Temporal lobe (tissue), 2 donors: ENCODE results near the gene GOLGA6D. TPM values are rescaled to one million over a fixed set of nuclear protein-coding genes. Genes with fewer than 3 reads are reported as not detected.

Source experiments
- small RNA-seq: library from RNA; depleted of rRNA; stranded (forward); fragments of <200 nt; gene quantifications from one replicate; pipeline ENCODE3, GENCODE V24; 2014; ENCODE audit warnings: low replicate concordance
- total RNA-seq: library from RNA; depleted of rRNA; stranded (reverse); fragments of >200 nt; gene quantifications from one replicate; pipeline ENCODE4 v1.2.3, GENCODE V29; 2014

GOLGA6D gene
- total RNA-seq, 1 donor from 2014 or later, result under 0.01 TPM

Small RNAs within 50 kb of the gene (small RNA-seq; reads per million reads assigned to genes)
- gene AC068338.1 (not detected), gene RN7SL327P (not detected), gene RN7SL489P (not detected)

Other genes starting within 250 kb of the GOLGA6D start
- 0.98 TPM for gene C15orf39, start 81.0 kb upstream of the GOLGA6D start, total RNA-seq
- not detected for gene GOLGA6C, start 24.5 kb upstream of the GOLGA6D start, total RNA-seq
- gene COMMD4, start 53.2 kb downstream of the GOLGA6D start, total RNA-seq, result 15.5 TPM
- gene NEIL1, start 64.2 kb downstream of the GOLGA6D start, total RNA-seq, result 25.1 TPM
- 60.7 TPM for gene MAN2C1, start 85.8 kb downstream of the GOLGA6D start, total RNA-seq
- gene SIN3A, start 168.9 kb downstream of the GOLGA6D start, total RNA-seq, result 30.2 TPM